Hepatocyte (in vitro differentiated cells): ENCODE results near the gene LGI4. TPM values are rescaled to one million over a fixed set of nuclear protein-coding genes. Genes with fewer than 3 reads are reported as not detected.

ENCODE experiments used
- DNase-seq: peaks from one replicate; pipeline ENCODE4 v3.0.0-alpha.2; 2016; ENCODE audit warnings: low spot score
- H2AFZ ChIP-seq: fragments of 200-600 bp; sonication (generic); 2 replicates; pipeline ENCODE4 v1.6.0; 2016; ENCODE audit warnings: antibody characterized with exemption, mild to moderate bottlenecking
- H3K27ac ChIP-seq: fragments of 200-600 bp; sonication (generic); 2 replicates; pipeline ENCODE4 v1.5.1; 2016; ENCODE audit warnings: mild to moderate bottlenecking
- H3K27me3 ChIP-seq: fragments of 200-600 bp; sonication (generic); 2 replicates; pipeline ENCODE4 v1.6.1; 2016
- H3K36me3 ChIP-seq: fragments of 200-600 bp; sonication (generic); replicated peaks from 2 replicates; pipeline ENCODE4 v1.5.1; 2016; ENCODE audit warnings: low read depth; ENCODE audit not compliant: insufficient read depth
- H3K4me1 ChIP-seq: fragments of 200-600 bp; sonication (generic); 2 replicates; pipeline ENCODE4 v1.5.1; 2016; ENCODE audit warnings: mild to moderate bottlenecking, moderate library complexity; ENCODE audit not compliant: insufficient read depth
- H3K4me2 ChIP-seq: fragments of 200-600 bp; sonication (generic); 2 replicates; pipeline ENCODE4 v1.6.0; 2016
- H3K4me3 ChIP-seq: fragments of 200-600 bp; sonication (generic); 2 replicates; pipeline ENCODE4 v1.5.1; 2016; ENCODE audit warnings: mild to moderate bottlenecking
- H3K79me2 ChIP-seq: fragments of 200-600 bp; sonication (generic); 2 replicates; pipeline ENCODE4 v1.6.0; 2017; ENCODE audit warnings: mild to moderate bottlenecking
- H3K9me2 ChIP-seq: fragments of 200-600 bp; sonication (generic); replicated peaks from 2 replicates; pipeline ENCODE4 v1.6.0; 2017; ENCODE audit warnings: mild to moderate bottlenecking; ENCODE audit not compliant: insufficient read depth
- H3K9me3 ChIP-seq: fragments of 200-600 bp; sonication (generic); 2 replicates; pipeline ENCODE4 v1.5.1; 2016; ENCODE audit warnings: low read depth, mild to moderate bottlenecking
- H4K20me1 ChIP-seq: fragments of 200-600 bp; sonication (generic); 2 replicates; pipeline ENCODE4 v1.6.0; 2016; ENCODE audit warnings: mild to moderate bottlenecking; ENCODE audit not compliant: insufficient read depth, poor library complexity, severe bottlenecking
- CTCF ChIP-seq: fragments of 200-600 bp; sonication (generic); IDR thresholded peaks from 2 replicates; pipeline ENCODE4 v1.5.1; 2016; ENCODE audit warnings: antibody characterized with exemption, mild to moderate bottlenecking; ENCODE audit not compliant: poor library complexity
- EZH2 ChIP-seq: fragments of 200-600 bp; sonication (generic); IDR thresholded peaks from 2 replicates; pipeline ENCODE4 v1.6.1; 2016; ENCODE audit warnings: antibody characterized with exemption, mild to moderate bottlenecking, borderline replicate concordance
- EZH2phosphoT487 ChIP-seq: fragments of 200-600 bp; sonication (generic); IDR thresholded peaks from one replicate; pipeline ENCODE4 v1.6.1; 2018; ENCODE audit warnings: antibody characterized with exemption, mild to moderate bottlenecking, low read depth, moderate library complexity; ENCODE audit not compliant: unreplicated experiment, severe bottlenecking
- WGBS: methylation state at CpG from one replicate; pipeline ENCODE4 v1.1.6; 2016; ENCODE audit warnings: low lambda C conversion rate; ENCODE audit errors: missing lambda C conversion rate; 5-methylcytosine and 5-hydroxymethylcytosine counted together
- polyA plus RNA-seq: library from polyadenylated mRNA; unstranded; fragments of >200 nt; fragmentation: Nextera tagmentation; extraction: Ambion mirVana; gene quantifications from 2 replicates; pipeline ENCODE4 v1.2.1, GENCODE V29; 2016
- total RNA-seq: library from RNA; depleted of rRNA; stranded (reverse); fragments of >200 nt; gene quantifications from 2 replicates; pipeline ENCODE4 v1.2.3, GENCODE V29; 2014

The LGI4 gene
- total and polyA plus RNA-seq, 2 experiments from 2014 or later: 5.2 to 6.3 TPM

- peak overlapping the region; percentile 95 for H3K27ac ChIP-seq
- DNase-seq: no peak
- H3K9me3 ChIP-seq: no peaks in the 10 kb centered on the region
- no peak overlapping the region for H3K4me3 ChIP-seq
- no peak overlapping the region for H3K4me2 ChIP-seq
- no peak for TF ChIP-seq EZH2phosphoT487
- no peak for TF ChIP-seq EZH2
- TF ChIP-seq CTCF: no peak
- no peaks in the 10 kb centered on the region for H3K79me2 ChIP-seq
- H3K9me2 ChIP-seq: no peaks in the 10 kb centered on the region
- no peaks in the 10 kb centered on the region for H3K27me3 ChIP-seq
- no peaks in the 10 kb centered on the region for H3K36me3 ChIP-seq
- H3K4me1 ChIP-seq: peaks cover 37% of the 10 kb centered on the region
- WGBS: 90% methylated on average over 9 of the region's 9 CpGs
- no peaks in the 10 kb centered on the region for H4K20me1 ChIP-seq
- no peak overlapping the region for H2AFZ ChIP-seq
Observed at GRCh38 chr19:35128398-35129057, 6.3 kb downstream of the LGI4 start.

- H2AFZ ChIP-seq: no peak overlapping the region
- no peak overlapping the region for H3K4me3 ChIP-seq
- H3K9me2 ChIP-seq: no peaks in the 10 kb centered on the region
- no peak for TF ChIP-seq EZH2
- no peak for TF ChIP-seq CTCF
- no peak for TF ChIP-seq EZH2phosphoT487
- no peaks in the 10 kb centered on the region for H3K79me2 ChIP-seq
- WGBS: 78% methylated on average over 7 of the region's 7 CpGs
- H3K4me1 ChIP-seq: peaks cover 37% of the 10 kb centered on the region
- peak overlapping the region; percentile 95 for H3K27ac ChIP-seq
- no peak for DNase-seq
- no peaks in the 10 kb centered on the region for H3K9me3 ChIP-seq
- H3K27me3 ChIP-seq: no peaks in the 10 kb centered on the region
- no peaks in the 10 kb centered on the region for H3K36me3 ChIP-seq
- no peaks in the 10 kb centered on the region for H4K20me1 ChIP-seq
- H3K4me2 ChIP-seq: no peak overlapping the region
Observed at GRCh38 chr19:35127871-35128270, 7.0 kb downstream of the LGI4 start.

- Histone ChIP-seq H3K27ac (no peak overlapping the region), H3K36me3 (no peaks in the 10 kb centered on the region), H3K9me2 (no peaks in the 10 kb centered on the region), H4K20me1 (no peaks in the 10 kb centered on the region), H3K4me2 (no peak overlapping the region), H3K4me1 (peaks cover 37% of the 10 kb centered on the region), H3K9me3 (no peaks in the 10 kb centered on the region), H2AFZ (no peak overlapping the region), H3K27me3 (no peaks in the 10 kb centered on the region), H3K79me2 (no peaks in the 10 kb centered on the region), H3K4me3 (no peak overlapping the region)
- DNase-seq: no peak
- TF ChIP-seq EZH2 (no peak), EZH2phosphoT487 (no peak), CTCF (no peak)
- WGBS: 76% methylated on average over 18 of the region's 20 CpGs
Observed at GRCh38 chr19:35126624-35126959, 8.3 kb downstream of the LGI4 start.
